HG02852 (cell line): ENCODE measurements around the gene MAP1B.

ENCODE experiments used
- ATAC-seq: cut with Tn5 transposase; IDR thresholded peaks from one replicate; pipeline ENCODE4 v1.9.1; 2021; ENCODE audit warnings: mild to moderate bottlenecking, moderate library complexity; ENCODE audit not compliant: unreplicated experiment

The MAP1B gene

DNA sequence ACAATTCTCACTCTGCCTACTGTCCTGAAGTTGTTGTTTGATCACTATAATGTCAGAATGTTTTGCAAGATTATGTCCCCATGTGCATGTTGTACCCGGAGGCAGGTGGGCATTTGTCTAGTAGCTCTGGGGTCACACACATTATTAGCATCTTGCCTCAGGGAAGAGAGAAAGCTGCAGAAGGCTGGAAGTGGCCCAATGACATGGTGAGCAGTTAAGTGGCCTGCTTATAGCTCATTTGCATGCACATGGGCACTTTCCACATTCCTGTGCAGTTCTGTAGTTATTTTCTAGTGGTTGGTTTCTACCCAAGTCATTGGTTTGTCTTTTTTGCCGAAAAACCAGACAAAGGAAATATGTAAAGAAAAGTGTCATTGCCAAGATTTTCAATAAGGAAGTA lies 80.9 kb downstream of the MAP1B start:
- ATAC-seq, result no peak

DNA sequence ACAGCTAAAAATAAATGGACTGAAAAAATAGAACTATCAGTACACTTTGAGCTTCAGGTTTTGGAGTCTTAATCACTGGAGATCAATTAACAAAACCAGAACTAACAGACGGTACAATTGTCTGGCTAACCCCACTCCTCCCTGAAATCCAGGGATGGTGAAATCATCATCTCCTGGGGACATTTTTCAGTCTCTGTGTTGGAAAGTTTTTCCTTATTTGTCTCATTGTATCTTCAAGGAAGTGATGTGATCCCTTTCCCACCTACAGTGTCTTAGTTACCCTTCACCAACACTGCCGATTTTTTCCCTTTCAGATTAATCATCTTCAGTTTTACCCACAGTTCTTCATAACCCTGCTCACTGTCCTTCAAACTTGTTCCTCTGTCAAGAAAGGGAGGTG lies 81.9 kb downstream of the MAP1B start:
- no peak for ATAC-seq

DNA sequence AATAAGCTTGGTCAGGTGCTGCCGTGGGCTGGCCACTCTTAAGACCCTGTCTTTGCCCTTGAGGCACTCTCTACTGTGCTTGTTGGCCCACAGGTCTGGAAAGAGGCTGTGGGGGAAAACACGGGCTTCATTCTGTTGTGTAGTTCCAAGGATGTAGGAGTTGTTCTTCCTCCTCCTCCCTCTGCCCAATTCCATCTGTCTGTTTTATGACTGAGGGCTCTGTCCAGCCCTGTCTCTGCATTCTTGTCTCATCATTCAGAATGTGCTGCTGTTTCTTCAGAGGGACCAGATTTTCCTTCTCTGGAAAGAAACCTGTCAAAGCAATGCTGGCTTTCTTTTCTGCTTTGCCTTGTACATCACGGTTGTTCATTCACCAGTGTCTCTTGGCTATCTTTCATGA lies 84.1 kb downstream of the MAP1B start:
- ATAC-seq, result no peak

DNA sequence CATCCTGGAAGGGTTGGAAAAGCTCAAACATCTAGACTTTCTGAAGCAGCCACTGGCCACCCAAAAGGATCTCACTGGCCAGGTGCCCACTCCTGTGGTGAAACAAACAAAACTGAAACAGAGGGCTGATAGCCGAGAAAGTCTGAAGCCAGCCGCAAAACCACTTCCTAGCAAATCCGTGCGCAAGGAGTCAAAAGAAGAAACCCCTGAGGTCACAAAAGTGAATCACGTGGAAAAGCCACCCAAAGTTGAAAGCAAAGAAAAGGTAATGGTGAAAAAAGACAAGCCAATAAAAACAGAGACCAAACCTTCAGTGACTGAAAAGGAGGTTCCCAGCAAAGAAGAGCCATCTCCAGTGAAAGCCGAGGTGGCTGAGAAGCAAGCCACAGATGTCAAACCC lies 87.6 kb downstream of the MAP1B start:
- peak; percentile 93 for ATAC-seq

DNA sequence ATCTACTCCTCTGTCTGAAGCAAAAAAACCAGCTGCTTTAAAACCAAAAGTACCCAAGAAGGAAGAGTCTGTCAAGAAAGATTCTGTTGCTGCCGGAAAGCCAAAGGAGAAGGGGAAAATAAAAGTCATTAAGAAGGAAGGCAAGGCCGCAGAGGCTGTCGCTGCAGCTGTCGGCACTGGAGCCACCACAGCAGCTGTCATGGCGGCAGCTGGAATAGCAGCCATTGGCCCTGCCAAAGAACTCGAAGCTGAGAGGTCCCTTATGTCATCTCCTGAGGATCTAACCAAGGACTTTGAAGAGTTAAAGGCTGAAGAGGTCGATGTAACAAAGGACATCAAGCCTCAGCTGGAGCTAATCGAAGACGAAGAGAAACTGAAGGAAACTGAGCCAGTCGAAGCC lies 88.3 kb downstream of the MAP1B start:
- ATAC-seq, result no peak

DNA sequence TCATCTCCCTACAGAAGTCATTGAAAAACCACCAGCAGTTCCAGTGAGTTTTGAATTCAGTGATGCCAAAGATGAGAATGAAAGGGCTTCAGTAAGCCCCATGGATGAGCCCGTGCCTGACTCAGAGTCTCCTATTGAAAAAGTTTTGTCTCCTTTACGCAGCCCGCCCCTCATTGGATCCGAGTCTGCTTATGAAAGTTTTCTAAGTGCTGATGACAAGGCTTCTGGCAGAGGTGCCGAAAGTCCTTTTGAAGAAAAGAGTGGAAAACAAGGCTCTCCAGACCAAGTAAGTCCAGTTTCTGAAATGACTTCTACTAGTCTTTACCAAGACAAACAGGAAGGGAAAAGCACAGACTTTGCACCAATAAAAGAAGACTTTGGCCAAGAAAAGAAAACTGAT lies 90.1 kb downstream of the MAP1B start:
- no peak for ATAC-seq

DNA sequence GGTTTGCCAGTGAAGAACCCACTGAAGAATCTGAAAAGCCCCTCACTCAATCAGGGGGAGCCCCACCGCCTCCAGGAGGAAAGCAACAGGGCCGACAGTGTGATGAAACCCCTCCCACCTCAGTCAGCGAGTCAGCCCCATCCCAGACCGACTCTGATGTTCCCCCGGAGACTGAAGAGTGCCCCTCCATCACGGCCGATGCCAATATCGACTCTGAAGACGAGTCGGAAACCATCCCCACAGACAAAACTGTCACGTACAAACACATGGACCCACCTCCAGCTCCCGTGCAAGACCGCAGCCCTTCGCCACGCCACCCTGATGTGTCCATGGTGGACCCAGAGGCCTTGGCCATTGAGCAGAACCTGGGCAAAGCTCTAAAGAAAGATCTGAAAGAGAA lies 92.4 kb downstream of the MAP1B start:
- ATAC-seq, result no peak

DNA sequence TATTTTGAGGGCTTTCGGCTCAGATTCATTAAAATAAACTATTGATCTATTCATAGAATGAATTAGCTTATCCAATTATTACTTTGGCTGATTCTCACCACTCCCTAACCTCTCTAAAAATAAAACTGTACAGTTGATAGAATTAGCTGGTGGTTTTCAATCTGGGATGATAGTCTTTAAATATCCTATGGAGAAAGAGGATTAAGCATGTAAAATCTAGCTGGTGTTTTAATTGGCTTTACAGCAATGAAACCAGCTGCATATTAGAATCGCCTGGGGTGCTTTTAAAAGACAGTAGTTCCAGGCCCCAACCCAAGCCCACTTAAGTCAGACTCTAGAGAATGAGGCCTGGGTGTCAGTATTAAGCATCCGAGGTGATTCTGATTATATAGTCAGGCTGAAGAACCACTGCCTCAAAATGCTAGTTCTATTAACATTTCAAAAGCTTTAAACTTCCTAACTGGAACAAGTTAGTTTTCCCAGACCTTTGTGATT lies 95.1 kb downstream of the MAP1B start:
- ATAC-seq, result no peak

DNA sequence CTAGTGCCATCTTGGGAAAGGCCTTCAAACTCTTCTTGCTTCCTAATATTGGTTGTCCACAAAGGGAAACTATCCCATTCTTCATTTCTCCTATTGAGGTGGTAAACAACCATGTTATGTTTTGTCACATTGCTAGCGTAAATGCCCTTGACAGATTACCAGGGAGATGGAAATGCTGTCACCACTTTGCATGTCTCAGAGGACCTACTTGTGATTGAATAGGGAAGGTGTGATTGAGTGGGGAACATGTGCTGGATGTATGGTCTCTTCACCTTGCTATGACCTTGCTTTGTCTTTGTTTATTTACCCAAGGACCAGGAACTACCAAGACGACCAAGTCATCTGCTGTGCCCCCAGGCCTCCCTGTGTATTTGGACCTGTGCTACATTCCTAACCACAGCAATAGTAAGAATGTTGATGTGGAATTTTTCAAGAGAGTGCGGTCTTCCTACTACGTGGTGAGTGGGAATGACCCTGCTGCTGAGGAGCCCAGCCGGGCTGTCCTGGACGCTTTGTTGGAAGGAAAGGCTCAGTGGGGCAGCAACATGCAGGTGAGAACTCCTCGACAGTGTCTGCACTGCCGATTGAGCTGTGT lies 96.1 kb downstream of the MAP1B start:
- no peak for ATAC-seq

DNA sequence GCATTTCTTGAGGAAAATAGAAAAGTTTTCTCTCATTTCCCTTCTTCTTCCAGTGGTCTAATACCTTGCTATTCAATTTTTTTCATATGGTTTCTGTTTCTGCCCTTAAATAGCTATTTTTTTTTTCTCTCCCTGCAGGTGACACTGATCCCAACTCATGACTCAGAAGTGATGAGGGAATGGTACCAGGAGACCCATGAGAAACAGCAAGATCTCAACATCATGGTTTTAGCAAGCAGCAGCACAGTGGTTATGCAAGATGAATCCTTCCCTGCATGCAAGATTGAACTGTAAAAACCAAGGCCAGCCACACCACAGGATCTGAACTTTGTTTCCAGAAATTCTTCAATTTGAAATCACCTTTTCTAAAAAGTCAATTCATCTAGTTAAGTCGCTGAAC lies 97.7 kb downstream of the MAP1B start:
- no peak for ATAC-seq

DNA sequence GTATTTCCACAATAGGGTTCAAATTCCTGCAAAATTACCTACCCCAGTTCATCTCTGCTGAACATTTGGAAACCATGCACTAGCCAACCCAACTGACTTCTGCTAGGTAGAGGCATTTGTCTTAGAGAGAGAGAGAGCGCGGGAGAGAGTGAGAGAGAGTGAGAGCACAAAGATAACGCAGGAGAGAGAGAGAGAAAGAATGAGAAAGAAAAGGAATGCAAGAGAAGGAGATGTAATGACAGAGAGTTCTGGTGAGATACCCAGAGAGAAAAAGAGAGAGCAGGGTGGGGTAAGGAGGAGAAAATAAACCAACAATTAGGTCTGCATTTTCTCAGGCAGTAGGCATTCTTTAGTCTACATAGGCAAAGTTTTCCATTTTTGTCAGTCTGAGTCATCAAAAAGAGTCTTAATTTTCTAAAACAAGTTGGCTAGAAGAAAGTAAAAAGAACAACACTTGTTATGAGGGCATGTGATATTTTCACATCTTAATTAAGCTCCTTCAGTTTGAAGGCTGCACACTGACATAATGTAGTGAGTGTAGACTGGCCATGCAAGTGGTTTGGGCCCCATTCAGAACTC lies 98.2 kb downstream of the MAP1B start:
- ATAC-seq, result no peak

DNA sequence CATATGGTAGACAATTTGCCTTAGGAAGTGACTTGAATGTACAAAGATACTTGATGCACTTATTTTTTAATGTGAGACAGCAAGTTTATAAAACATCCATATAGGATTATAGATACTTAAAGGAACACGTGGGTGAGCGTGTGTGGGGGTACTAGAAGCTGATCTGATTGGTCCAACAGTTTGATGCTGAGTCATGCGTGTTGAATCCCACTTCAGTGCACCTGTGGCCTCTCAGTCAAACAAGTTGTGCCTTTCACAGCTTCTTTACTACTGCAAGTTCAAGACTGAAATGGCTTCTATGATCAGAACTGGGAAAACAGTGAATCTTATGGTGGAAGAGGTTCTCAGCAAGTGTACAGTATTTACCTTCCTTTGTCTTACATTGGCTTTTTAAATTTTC lies 98.9 kb downstream of the MAP1B start:
- no peak for ATAC-seq

DNA sequence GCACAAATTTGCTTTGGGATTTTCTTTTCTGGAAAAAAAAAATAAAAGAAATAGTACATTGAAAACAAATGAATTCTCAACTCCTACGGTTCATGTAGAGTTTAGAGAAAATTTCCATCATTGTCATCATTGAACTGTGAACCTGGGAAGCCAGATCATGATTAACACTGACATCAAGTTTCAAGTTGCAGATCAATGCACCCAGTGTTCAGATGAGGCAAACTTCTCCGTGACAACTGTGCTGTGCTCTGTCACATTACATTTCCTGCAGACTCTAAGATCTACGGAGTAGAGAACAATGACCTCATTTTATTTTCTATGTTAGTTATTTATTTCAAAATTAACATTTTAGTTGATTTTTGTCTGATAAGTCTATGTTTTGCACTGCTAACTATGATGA lies 99.7 kb downstream of the MAP1B start:
- no peak for ATAC-seq

DNA sequence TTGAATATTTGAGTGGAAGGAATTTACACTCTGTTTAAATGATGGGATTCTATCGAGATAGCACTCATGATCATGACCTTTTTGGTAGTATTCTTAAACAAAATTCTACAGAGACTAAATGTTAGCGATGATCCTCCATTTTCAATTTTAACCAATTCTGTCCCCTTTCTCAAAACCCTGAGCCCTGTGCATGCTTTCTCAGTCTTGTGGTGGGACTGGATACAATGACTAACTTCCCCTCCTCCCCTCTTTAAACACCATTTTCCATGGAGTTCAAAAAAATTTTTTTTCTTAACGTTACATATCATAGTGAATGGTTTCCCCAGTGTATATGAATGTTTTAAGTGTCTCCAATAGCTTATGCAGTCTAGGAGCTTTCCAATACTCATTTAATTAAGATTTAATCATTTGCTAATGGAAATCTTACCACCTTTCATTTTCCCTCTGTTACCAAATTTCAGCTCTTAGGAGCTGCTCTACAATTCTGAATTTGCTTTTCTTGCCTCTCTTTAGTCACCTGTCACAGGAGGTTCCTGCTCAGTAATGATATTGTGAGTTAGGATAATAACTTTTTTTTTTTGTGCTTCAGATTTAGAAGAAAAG lies 101.2 kb downstream of the MAP1B start:
- ATAC-seq, result no peak

DNA sequence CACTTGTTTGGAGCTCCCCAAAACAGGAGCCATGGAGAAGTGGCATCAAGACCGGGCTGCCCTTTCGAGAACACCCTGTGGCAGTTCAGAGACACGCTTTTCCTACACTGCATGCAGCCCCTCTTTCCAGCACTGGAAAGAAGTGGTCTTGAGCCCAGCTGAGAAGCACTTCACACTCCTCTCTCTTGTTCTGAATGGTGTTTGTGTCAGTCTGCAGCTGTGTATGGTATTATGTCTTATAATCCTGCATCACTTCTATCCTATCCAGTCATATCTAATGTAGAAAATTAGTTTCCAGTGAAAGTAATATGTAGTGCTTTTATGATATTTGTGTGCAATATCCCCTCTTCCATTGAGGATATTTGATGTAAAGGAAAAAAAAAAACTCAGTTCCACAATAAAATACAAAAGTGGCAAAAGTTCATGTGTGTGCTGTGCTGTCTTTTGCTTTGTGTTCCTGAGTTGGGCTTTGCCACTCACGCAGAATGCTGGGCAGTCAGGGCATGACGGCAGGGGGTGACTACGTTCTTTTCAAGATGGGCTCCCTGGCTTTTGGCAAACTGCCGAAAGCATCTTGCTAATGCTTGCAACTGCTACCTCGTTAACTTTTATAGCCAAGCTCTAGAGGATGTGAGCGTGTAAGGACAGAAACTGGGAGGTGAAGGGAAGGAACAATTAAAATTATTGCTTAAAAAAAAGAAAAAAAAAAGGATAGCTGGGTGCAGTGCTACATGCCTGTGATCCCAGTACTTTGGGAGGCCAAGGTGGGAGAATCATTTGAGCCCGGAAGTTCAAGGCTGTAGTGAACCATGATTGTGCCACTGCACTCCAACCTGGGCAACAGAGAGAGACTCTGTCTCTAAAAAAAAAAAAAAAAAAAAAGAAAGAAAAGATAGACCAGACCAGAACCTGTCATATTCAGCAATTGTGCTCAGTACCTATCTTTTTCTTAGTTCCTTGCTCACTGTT lies 102.2 kb downstream of the MAP1B start:
- no peak for ATAC-seq

DNA sequence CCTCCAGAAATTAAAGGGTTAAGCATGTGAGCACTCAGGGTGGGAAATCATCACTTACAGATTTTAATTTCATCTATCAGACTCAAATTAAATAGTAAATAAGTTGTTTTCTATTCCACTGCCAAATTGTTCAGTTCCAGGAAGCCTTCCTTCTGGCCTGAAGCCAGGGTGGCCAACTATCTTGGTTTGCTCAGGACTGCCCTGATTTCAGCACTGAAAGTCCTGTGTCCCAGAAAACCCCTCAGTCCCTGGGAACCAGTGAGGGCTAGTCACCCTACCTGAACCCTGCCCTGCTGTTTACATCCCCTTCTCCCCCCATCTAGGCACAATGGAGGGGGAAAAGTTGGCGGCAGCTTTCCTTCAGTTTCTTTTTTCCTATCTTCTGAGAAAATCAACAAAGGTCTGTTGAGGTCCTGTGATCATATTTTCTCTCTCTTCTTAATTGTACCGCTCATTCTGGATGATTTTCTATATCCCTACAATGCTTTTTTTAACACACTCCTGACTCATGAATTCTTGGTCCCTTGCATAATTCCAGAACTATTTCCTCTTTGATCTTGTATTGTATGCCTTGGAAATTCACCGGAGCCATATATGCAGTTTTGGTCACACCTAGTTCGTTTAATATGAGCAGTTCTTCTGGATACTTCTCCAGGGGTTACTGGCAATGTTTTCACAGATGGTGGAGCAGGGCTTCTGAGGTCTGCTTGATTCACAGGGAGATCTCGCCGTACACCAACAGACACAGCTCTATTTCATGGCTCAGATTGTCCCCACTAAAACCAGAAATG lies 103.8 kb downstream of the MAP1B start:
- no peak for ATAC-seq

DNA sequence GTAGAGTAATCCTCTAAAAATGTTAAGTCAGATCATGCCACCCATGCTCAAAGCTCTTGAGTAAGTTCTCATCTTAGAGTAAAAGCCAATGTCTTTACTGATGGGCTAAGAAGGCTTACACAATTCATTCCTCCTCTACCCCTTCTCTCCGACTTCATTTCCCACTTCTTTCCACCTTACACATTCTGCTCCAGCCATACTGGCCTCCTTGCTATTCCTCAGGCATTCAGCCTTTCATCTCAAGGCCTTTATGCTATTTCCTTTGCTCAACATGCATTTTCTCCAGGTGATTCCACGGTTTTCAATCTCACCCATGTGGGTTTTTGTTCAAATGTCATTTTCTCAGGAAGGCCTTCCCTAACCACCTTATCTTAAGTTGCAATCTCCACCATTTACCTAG lies 104.9 kb downstream of the MAP1B start:
- no peak for ATAC-seq

DNA sequence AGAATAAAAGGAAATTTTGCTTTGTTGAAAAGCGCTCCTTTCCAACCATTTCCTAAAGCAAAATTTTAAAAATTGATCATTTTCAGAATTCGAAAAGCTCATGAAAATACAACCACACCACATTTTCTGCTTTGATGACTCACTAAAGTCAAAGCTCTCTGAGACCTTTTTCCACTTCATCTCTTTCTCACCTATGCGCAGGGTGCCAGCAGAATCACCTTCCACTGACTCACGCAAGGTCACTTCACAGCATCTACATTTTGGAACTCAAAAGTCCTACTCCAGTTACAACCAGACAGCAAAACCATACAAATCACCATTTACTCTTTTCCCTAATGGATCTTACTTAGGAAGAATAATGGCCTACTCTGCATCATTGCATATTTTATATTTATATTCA lies 106.2 kb downstream of the MAP1B start:
- no peak for ATAC-seq

DNA sequence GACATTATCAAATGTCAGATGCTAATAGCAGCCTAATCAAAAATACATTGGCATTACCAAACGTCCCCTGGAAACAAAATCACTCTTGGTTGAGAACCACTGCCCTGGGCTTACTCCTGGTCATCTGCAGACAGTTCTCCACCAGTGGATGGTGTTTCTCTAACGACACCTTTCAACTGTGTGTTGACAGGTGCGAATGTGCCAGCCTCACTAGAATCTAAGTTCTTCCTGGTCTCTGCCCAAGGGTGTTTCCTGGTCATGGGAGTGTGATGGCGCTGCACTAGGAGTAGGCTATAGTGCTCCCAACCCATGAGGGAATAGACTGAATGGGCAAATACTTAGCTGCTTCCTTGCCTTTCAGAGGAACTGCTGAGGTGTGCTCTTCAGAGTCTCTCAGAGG lies 106.9 kb downstream of the MAP1B start:
- ATAC-seq, result no peak

DNA sequence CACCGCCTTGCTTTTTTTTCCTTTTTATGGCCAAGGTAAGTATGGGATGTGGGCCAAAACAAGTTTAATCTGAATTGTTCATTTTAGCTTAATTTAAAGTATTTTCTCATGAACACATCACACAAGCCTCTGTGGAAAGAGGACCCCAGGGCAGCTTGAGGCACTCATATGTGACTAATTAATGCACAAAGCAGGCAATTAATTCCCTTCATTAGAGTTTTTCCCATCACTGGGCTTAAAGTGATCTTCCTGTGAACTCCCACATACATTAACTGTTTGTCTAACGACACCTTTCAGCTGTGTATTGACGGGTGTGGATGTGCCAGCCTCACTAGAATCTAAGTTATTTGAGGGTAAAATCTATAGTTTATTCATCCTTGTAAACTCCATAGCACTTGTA lies 109.5 kb downstream of the MAP1B start:
- no peak for ATAC-seq

DNA sequence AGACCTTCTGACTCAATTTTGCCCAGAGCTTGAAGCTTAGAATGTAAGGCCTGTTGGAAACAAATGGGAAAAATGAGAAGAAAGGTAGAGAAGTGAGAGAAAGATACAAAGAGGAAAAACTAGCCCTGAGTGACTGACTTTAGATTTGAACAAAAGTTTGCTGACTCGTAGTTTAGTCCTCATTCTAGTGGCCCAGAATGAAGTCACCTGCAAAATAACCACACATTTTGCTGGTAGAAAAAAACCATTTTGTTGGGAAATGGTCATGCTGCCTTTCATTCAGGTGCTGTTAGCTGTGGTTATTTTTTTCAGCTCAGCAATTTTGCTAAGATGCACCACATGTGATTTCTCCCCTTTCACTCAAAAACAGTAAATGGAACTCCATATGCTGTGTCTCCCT lies 113.8 kb downstream of the MAP1B start:
- no peak for ATAC-seq
